Stimulated activated CD4-positive, alpha-beta T cell treated with anti-CD3 and anti-CD28 coated beads, Interleukin-1b, Interleukin-23, amount 100 ng/mL, for 1 hour (primary cell): ENCODE measurements around the gene PRSS12.

Experiments
- DNase-seq, 2 donors: peaks; one replicate each; pipeline ENCODE4 v3.0.0-alpha.2; 2020; ENCODE audit warnings: low read depth in 2 of 2

Gene PRSS12

GRCh38 chr4:118356111-118356510, 3.3 kb upstream of the PRSS12 start:
- DNase-seq: no peak

GRCh38 chr4:118354913-118355312, 2.1 kb upstream of the PRSS12 start:
- no peak for DNase-seq

GRCh38 chr4:118353534-118354030, 779 bp upstream of the PRSS12 start:
- no peak for DNase-seq

- DNase-seq: no peak
These were observed 664 bp downstream of the PRSS12 start for GRCh38 chr4:118351851-118352827.

- no peak for DNase-seq
These were observed 1.8 kb downstream of the PRSS12 start for GRCh38 chr4:118350961-118351360.

GRCh38 chr4:118348886-118349285, 3.9 kb downstream of the PRSS12 start:
- DNase-seq: no peak

- no peak for DNase-seq
These were observed 6.3 kb downstream of the PRSS12 start for GRCh38 chr4:118346495-118346894.

- DNase-seq: no peak
These were observed 7.0 kb downstream of the PRSS12 start for GRCh38 chr4:118345813-118346212.

GRCh38 chr4:118344801-118345200, 8.0 kb downstream of the PRSS12 start:
- no peak for DNase-seq

GRCh38 chr4:118343501-118343900, 9.3 kb downstream of the PRSS12 start:
- no peak for DNase-seq

GRCh38 chr4:118340109-118340508, 12.7 kb downstream of the PRSS12 start:
- no peak for DNase-seq

GRCh38 chr4:118338981-118339765, 13.6 kb downstream of the PRSS12 start:
- DNase-seq: no peak

GRCh38 chr4:118338518-118338917, 14.3 kb downstream of the PRSS12 start:
- no peak for DNase-seq

GRCh38 chr4:118337954-118338353, 14.8 kb downstream of the PRSS12 start:
- no peak for DNase-seq

GRCh38 chr4:118335774-118336173, 17.0 kb downstream of the PRSS12 start:
- no peak for DNase-seq

GRCh38 chr4:118335324-118335723, 17.5 kb downstream of the PRSS12 start:
- no peak for DNase-seq

- no peak for DNase-seq
These were observed 21.5 kb downstream of the PRSS12 start for GRCh38 chr4:118331352-118331751.

GRCh38 chr4:118329849-118330248, 23.0 kb downstream of the PRSS12 start:
- no peak for DNase-seq

GRCh38 chr4:118327554-118328241, 25.1 kb downstream of the PRSS12 start:
- DNase-seq: no peak

- DNase-seq: no peak
These were observed 26.2 kb downstream of the PRSS12 start for GRCh38 chr4:118326585-118326984.

- no peak for DNase-seq
These were observed 27.4 kb downstream of the PRSS12 start for GRCh38 chr4:118325431-118325830.
